Stimulated activated CD4-positive, alpha-beta T cell treated with anti-CD3 and anti-CD28 coated beads, Interleukin-2, amount 100 ng/mL, for 48 hours (primary cell): ENCODE measurements around the gene TEX264.
"Not testable (repeated sequence)": the region's sequence is repeated elsewhere in the genome, so short reads cannot be mapped to it uniquely, and the experiment has no call there.

ENCODE experiments used
- DNase-seq, 2 donors: peaks; one replicate each; pipeline ENCODE4 v3.0.0-alpha.2; 2020

Gene TEX264, protein sequence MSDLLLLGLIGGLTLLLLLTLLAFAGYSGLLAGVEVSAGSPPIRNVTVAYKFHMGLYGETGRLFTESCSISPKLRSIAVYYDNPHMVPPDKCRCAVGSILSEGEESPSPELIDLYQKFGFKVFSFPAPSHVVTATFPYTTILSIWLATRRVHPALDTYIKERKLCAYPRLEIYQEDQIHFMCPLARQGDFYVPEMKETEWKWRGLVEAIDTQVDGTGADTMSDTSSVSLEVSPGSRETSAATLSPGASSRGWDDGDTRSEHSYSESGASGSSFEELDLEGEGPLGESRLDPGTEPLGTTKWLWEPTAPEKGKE

GRCh38 chr3:51670823-51671733 lies at the start of gene TEX264:
TEX264 (plus strand) TSS chr3:51671252; CDS start chr3:51674305, 3,053 bp downstream.
- peak; percentile 87 to 89 for DNase-seq

DNA sequence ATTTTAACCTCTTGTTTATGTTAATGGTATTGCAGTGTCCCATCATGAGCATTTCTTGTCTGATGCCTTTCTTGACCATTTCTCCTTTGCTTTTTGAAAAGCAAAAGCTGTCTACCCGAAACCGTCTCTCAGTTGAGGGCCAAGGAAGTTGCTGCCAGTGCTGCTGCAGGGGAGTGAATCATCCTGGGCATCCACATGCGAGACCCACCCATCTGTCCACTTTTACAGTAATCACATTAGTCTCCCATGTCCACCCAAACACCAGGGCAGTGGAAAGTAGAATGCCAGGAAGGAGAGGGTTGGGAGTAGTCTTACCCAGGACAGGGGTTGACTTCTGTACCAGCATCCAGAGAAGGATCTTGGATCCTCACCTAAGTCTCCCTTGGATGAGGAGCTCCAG lies 48.6 kb upstream of the TEX264 start:
- no peak for DNase-seq

DNA sequence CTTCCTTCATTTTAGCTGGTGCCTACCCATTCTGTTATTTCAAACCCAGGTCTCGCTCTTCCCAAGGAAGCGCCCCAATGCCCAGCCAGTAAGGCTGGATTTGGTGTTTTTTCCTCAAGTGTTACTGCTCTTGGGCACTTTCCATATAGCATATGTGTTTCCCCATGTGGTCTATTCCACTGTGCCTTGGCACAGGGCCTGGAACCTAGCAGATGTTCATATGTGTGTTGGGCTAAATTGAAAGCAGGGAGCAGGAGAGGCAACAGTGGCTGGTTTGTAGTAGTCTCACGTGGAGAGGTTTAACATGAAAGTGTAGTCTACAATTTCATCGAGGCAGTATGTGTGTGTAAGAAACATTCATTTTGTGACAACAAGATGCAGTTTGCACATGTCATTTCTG lies 48.2 kb upstream of the TEX264 start:
- DNase-seq = no peak

GRCh38 chr3:51630513-51630912 lies 40.5 kb upstream of the TEX264 start:
- DNase-seq = no peak

GRCh38 chr3:51637144-51637940 lies 33.7 kb upstream of the TEX264 start:
- DNase-seq = no peak

GRCh38 chr3:51637941-51638471 lies 33.0 kb upstream of the TEX264 start:
- DNase-seq = peak in 1 of 2 donors; percentile 3

GRCh38 chr3:51642462-51642861 lies 28.6 kb upstream of the TEX264 start:
- no peak for DNase-seq

GRCh38 chr3:51646091-51646490 lies 25.0 kb upstream of the TEX264 start:
- DNase-seq = no peak

- DNase-seq = not testable (repeated sequence)
Observed at GRCh38 chr3:51652103-51652502, 18.9 kb upstream of the TEX264 start.

DNA sequence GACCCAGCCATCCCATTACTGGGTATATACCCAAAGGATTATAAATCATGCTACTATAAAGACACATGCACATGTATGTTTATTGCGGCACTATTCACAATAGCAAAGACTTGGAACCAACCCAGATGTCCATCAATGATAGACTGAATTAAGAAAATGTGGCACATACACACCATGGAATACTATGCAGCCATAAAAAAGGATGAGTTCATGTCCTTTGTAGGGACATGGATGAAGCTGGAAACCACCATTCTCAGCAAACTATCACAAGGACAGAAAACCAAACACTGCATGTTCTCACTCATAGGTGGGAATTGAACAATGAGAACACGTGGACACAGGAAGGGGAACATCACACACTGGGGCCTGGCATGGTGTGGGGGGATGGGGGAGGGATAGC lies 17.6 kb upstream of the TEX264 start:
- not testable (repeated sequence) for DNase-seq

DNA sequence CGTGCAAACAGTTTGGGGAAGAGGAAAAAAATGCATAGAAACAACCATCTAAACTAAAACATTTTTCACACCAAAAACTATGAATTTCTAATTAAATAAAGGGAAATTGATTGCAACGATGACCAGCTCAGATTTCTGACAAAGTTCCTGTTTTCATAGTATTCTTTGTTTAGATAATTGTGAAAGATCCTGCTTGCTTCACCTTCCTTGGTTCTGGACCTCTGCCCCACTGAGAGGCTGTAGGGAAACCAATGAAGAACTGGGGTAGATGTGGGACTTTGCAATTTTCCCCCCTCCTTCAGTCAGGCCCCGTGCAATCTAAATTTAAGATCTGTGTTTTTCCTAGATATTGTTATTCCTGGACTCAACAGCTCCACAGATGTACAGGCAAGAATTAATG lies 13.8 kb upstream of the TEX264 start:
- DNase-seq = no peak

- DNase-seq = no peak
Observed at GRCh38 chr3:51659942-51660341, 11.1 kb upstream of the TEX264 start.

- DNase-seq = no peak
Observed at GRCh38 chr3:51662456-51662855, 8.6 kb upstream of the TEX264 start.

DNA sequence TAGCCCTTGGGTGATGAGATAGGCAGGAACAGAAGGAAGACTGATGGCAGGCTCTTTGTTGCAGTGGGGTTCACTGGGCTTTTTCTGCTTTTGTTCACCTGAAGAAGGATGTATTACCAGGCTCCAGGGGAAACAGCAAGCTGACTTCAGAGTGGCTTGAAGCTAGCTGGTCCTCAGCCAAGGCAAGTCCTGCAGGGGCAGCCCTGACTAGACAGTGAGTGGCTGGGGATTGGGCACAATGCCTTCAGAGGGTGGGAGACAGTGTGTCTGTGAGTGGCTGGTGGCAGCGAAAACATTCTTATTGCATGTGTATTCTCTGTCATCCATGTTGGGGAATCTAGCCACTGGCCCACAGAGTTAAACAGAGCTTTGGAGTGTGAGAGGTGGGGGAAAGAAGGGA lies 2.3 kb upstream of the TEX264 start:
- DNase-seq = no peak

DNA sequence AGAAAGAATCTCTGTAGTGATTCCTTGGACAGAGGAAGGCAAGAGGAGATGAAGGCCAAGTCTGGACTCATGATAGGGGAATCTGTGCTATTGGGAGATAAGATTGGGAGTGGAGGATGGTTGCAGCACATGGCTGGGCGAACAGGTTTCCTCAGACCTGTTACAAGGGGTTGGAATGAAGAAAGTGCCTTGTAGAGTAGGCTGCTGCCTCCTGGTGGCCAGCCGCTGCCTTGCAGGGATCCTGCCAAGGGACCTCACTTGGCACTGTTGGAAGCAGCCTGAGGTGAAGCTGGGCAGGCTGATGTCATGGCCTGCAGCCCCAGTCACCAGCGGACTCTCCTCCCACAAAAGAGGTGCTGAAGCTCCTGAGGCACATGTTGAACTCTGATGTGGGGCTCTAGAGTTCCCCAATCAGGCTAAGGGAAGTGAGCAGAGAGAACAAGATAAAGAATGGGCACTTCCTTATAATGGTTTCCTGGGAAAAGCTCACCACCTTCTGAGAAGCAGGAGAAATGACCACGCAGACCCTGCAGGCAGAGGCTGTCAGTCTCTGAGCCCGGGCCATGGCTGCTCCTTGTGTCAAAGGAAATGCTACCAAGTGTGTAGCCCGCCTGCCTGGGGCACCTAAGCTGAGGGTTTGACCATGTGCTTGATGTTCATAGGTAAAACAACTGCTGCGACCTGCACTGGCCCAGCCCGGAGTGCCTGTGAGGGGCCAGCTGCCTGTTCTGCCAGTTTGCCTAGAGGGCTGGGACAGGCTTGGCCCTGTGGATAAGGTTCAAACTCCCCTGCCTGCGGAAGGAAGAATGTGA lies 1.6 kb upstream of the TEX264 start:
- peak; percentile 84 to 85 for DNase-seq

DNA sequence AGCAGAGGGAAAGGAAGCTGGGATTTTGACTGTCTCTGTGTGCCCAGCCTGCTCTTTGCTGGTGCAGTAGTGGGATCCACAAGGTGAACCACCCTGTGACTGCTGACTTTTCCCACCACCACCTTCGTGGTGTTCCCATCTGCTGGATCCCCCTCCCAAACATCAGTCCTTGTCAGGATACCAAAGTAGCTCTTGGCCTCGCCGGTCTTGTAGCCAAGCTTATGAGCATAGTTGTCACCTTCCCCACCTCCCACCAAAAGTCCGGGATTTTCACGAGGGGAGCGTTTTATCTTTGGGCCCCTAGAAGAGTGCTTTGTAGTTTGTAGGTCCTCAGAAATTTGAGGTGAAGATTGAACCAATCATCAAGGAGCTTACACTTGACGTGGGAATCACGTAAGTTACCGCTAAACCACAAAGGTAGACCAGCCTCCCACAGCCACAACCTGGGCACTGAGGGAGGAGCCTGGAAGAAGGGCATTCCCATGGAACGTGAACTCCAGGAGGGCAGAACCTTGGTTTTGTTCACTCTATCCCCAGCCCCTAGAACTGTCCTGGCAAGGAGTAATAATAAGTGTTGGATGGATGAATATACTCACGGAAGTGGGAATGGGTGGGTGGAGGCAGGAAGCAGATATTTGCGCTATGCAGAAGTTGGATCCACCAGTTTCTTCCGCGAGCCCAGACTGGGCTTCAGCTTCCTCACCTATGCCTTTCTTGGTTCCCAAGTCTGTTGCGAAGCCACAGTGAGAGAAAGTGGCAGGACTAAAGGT lies 814 bp upstream of the TEX264 start:
- no peak for DNase-seq

DNA sequence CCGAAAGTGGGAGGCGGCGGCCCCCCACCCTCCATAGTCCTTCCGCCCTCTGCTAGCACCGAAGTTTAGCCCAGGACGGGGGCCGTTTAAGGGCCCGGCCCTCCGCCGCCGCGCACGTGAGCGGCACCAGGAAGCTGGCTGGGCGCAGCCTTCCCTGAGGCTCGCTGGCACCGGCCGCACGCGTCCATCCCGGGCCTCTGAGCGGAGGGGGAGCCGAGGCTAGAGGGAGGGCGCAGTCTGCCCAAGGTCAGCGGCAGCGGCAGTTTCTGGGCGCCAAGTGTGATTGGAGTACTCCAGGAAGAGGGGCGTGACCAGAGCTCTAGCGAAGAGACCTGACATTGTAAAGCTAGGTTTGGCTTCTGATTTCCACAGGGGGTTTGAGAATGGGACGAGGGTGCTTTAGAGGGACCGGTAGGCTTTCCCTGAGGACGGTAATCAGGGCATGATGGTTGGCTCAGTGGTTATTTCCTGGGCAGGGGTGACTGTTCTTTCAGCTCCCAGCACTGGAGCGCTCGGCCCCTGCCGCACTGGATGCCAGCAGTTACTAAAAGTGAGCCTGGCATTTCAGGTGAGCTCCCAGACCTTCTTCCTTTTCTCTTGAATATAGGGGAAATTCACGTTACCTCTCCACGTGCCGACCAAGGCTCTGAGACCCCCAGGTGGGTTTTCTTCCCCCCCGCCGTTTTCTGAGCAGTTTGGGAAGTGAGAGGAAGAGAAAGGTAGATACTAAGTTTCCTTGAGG lies 853 bp downstream of the TEX264 start:
- DNase-seq = peak; percentile 46 to 48

GRCh38 chr3:51673181-51673801 lies 2.2 kb downstream of the TEX264 start:
- no peak for DNase-seq

DNA sequence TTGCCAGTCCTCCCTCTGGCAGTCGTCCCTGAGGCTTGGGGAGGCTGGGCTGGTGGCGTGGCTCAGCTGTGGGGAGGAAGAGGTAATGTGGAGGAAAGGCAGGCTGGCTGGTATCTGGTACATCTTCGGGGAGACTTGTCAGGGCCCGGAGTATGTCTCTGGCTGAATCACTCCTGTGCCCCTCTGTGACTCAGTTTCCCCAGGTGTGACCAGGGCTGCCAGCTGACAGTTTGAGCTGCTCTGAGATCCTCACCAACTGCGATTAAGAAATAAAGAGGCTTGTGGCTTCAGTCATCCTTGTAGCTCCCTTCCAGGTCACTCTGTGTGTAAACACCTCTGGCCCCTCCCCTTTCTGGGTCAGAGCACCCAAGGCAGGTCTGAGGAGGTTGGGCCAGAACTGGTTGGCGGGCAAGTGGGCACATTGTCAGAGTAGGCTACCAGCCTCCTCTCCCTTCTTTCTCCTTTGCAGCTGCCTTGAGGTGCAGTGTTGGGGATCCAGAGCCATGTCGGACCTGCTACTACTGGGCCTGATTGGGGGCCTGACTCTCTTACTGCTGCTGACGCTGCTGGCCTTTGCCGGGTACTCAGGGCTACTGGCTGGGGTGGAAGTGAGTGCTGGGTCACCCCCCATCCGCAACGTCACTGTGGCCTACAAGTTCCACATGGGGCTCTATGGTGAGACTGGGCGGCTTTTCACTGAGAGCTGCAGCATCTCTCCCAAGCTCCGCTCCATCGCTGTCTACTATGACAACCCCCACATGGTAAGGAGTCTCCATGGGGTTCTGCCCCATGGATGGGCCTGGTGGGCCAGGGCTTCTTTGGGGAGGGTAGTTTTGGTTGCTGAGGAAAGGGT lies 3.0 kb downstream of the TEX264 start:
- DNase-seq = no peak
